RPMI7951 (cell line): ENCODE measurements around the gene INPP5E. TPM values are rescaled to one million over a fixed set of nuclear protein-coding genes. Genes with fewer than 3 reads are reported as not detected.

Experiments used
- DNase-seq: peaks from one replicate; pipeline ENCODE4 v3.0.0-alpha.2; 2012; ENCODE audit warnings: low read depth
- total RNA-seq: library from RNA; depleted of rRNA; stranded (reverse); fragments of >200 nt; shearing (Covaris generic); gene quantifications from 2 replicates; pipeline ENCODE4 v1.2.3, GENCODE V29; 2014; rRNA removed

INPP5E gene
- total RNA-seq: 3.4 and 3.8 TPM in 2 replicates

- peak; percentile 65 for DNase-seq
These were observed at the start of gene INPP5E for GRCh38 chr9:136439481-136440408. Gene INPP5E, minus strand, starts transcription at chr9:136439845. Its CDS starts 426 bp downstream, at chr9:136439419.

GRCh38 chr9:136488247-136489214 lies 48.9 kb upstream of the INPP5E start:
- DNase-seq: peak; percentile 15

GRCh38 chr9:136487672-136488071 lies 48.0 kb upstream of the INPP5E start:
- DNase-seq: no peak

GRCh38 chr9:136486823-136487620 lies 47.4 kb upstream of the INPP5E start:
- no peak for DNase-seq

- DNase-seq: no peak
These were observed 46.5 kb upstream of the INPP5E start for GRCh38 chr9:136486131-136486530.

- peak; percentile 69 for DNase-seq
These were observed 45.7 kb upstream of the INPP5E start for GRCh38 chr9:136485049-136486045.

GRCh38 chr9:136484153-136485048 lies 44.8 kb upstream of the INPP5E start:
- peak; percentile 75 for DNase-seq

- DNase-seq: peak; percentile 79
These were observed 44.0 kb upstream of the INPP5E start for GRCh38 chr9:136483589-136484152.

- peak; percentile 91 for DNase-seq
These were observed 43.3 kb upstream of the INPP5E start, which contains the start of gene SEC16A for GRCh38 chr9:136482793-136483588. Gene SEC16A, minus strand, starts transcription at chr9:136483040. Its CDS starts 5,425 bp downstream, at chr9:136477615.

GRCh38 chr9:136482046-136482792 lies 42.6 kb upstream of the INPP5E start:
- peak; percentile 29 for DNase-seq

- DNase-seq: peak; percentile 3
These were observed 41.9 kb upstream of the INPP5E start for GRCh38 chr9:136481558-136481957.

GRCh38 chr9:136476369-136477150 lies 36.9 kb upstream of the INPP5E start:
- DNase-seq: no peak

GRCh38 chr9:136474974-136475865 lies 35.6 kb upstream of the INPP5E start:
- no peak for DNase-seq

- DNase-seq: no peak
These were observed 34.5 kb upstream of the INPP5E start for GRCh38 chr9:136474021-136474640.

- no peak for DNase-seq
These were observed 33.7 kb upstream of the INPP5E start for GRCh38 chr9:136473354-136473721.
